CD4-positive, alpha-beta T cell treated with Interleukin-4 for 1 hour (primary cell): Measurements from ENCODE around the gene SYCP1.
"Not testable (repeated sequence)": the region's sequence is repeated elsewhere in the genome, so short reads cannot be mapped to it uniquely, and the experiment has no call there.

Source experiments
- DNase-seq, 2 donors: peaks; one replicate each; pipeline ENCODE4 v3.0.0-alpha.2; 2020 to 2022

Gene SYCP1

DNA sequence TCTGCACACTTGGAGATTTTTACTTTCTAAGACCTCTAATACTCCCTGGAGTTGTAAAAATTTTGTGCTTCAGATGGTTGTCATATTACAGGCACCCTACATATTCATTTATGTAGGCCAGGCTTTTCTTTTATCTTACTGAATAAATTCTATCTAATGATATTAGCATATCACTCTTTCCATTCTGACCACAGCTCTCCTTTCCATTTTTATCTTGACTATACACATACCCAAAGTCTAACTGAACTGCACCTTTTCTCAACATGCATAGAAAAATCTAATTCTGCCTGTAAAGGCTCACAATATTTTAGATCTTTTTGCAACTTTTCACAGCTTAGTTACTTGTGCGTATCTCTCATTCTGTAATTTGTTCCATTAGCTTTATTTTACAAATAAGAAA, 122.2 kb downstream of the SYCP1 start:
- DNase-seq, result no peak

DNA sequence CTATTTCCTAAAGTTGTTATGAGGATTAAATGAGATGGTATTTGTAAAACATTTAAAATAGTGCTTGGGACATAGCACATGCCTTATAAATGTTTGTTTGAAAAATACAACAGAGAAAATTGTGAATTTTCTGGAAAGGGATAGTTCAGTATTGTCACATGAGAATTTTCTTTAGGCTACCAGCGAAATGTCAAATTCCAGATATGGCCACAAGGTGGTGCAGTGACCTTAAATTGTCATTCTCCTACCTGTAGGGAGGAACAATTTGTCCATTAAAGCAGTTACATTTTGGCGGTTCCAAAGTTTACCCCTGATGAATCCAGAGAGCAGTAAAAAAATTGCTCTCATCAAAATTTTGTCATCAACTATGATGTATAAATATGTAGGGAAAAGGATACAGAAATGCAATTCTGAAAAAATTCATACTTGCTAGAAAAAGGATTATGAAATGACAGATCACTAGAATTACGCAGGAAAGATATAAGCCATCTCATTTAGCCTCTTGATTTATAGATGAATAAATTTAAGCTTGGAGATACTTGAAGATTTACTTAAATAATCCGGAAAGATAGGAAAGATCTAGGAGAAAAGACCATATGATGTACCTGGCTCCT, 124.7 kb downstream of the SYCP1 start:
- peak; percentile 62 to 76 for DNase-seq

DNA sequence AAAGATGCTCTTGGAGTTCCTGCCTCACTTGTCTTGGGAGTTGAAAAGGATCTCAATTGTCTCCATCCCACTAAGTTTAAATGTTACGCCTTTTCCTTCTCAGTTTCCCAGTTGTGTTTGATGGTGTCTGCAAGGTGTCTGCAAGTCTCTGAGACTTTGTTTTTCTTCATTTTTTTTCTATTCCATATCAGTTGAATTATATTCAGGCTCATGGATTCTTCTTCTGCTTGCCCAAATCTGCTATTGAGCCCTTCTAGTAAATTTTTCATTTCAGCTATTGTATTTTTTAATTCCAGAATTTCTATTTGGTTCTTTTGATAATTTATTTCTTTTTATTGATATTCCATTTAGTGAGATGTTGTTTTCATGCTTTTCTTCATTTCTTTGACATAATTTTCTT, 127.6 kb downstream of the SYCP1 start:
- DNase-seq, result no peak

GRCh38 chr1:114986286-114986685, 131.6 kb downstream of the SYCP1 start:
- no peak for DNase-seq

DNA sequence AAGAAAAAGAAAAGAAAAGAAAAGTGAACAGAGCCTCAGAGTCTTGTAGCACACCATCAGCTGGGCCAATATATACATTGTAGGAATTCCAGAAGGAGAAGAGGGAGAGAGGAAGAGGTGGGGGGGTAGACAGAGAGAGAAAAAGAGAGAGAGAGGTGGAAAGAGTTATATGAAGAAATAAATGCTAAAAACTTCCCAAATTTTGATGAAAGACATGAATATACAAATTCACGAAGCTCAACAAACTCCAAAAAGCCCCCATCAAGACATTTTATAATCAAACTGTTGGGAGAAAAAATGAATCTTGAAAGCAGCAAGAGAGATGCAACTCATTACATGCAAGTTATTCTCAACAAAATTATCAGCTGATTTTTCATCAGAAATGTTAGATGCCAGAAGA, 133.4 kb downstream of the SYCP1 start:
- no peak for DNase-seq

GRCh38 chr1:114997510-114998289, 143.0 kb downstream of the SYCP1 start:
- DNase-seq, result no peak

GRCh38 chr1:115006191-115006590, 151.5 kb downstream of the SYCP1 start:
- DNase-seq, result no peak

DNA sequence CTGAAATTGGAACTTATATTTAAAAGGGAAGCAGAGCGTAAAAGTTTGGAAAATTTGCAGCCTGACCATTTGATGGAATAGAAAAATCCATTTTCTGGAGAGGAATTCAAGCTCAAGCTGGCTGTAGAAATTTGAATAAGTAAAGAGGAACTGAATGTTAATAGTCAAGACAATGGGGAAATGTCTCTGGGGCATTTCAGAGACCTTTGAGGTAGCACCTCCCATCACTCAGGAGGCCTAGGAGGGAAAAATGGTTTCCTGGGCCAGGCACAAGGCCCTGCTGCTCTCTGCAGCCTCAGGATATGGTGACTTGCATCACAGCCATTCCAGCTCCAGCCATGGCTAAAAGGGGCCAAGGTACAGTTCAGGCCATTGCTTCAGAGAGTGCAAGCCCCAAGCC, 157.3 kb downstream of the SYCP1 start:
- DNase-seq, result no peak

DNA sequence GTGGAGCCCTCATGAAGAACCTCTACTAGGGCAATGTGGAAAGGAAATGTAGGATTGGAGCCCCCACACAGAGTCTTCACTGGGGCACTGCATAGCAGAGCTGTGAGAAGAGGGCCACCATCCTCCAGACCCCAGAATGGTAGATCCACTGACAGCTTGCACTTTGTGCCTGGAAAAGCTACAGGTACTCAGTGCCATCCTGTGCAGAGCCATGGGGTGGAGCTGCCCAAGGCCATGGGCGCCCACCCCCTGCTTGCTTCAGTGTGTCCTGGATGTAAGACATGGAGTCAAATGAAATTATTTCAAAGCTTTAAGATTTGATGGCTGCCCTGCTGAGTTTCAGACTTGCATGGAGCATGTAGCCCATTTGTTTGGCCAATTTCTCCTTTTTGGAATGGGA, 157.8 kb downstream of the SYCP1 start:
- DNase-seq, result no peak

- DNase-seq, result no peak
These were observed 159.1 kb downstream of the SYCP1 start for GRCh38 chr1:115013792-115014191.

- DNase-seq, result not testable (repeated sequence)
These were observed 164.9 kb downstream of the SYCP1 start for GRCh38 chr1:115019549-115019948.

GRCh38 chr1:115021145-115021544, 166.5 kb downstream of the SYCP1 start:
- no peak for DNase-seq

DNA sequence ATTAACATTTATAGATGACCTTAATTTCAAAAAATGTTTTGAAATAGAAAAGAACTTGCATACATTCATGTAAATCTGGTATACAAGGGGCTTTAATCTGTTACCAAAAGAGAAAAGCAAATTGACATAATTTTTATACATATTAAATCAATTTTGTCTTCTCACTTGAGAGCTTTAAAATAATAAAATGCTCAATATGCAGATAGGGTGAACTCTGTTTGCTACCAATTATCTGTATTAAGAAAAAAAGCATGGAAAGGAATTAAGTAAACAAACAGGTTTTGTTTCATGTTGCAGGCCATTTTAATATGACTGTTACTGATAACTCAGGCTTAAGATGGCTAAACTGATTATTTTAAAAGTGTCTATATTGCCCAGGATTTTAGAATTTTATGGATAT, 168.9 kb downstream of the SYCP1 start:
- no peak for DNase-seq

GRCh38 chr1:115029526-115029925, 174.9 kb downstream of the SYCP1 start, which contains the start of gene TSHB:
Gene TSHB (plus strand): TSS chr1:115029826. CDS start chr1:115033363, 3,537 bp downstream.
- DNase-seq, result no peak

GRCh38 chr1:115031595-115031994, 176.9 kb downstream of the SYCP1 start:
- no peak for DNase-seq

DNA sequence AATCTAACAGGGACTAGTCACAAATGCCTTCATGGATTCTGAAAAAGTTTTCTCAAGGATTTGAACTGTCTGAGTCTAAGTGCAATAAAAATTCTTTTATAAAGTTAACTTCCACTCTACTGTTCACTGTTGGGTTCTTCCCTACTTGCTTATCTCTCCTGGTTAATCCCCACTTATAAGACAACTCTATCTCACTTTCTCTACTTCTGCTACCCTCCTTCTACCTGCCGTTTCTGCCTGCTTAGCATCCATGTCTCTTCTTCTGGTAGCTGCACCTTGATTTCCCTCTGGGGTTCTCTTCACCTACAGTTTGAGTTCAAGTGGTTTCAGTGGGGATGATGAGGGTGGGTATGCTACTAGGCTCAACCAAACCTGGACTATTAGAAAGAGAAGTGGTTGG, 181.0 kb downstream of the SYCP1 start:
- no peak for DNase-seq

DNA sequence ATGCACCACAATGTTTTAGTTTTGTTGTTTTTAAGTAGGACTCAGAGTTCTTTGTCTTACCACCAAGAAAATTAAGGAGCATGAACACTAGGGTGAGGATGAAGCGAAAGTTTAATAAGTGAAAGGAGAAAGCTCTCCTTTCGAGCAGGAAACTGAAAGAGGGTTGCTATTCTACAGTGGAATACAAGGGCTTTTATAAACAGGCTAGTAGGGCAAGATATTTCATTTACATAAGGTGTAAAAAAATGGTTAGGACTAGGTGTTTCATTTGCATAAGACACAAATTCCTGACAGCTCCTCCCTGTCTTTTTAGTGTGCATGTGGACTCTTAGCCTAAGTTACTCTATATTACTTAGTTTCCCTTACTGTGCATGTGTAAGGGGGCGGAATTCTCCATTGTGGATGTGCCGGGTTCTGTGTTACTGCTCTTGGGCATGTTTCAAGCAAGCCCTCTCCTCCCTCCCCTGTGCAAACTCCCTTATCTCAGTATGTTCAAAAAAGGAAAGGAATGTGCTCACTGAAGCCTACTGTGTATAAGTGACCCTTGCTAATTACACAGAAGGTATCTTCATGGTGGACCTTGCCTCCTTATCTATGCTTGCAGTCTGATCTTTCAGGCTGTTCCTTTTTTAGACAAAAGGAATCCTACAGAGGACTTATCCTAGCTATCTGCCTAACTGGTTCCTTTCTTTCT, 182.3 kb downstream of the SYCP1 start:
- no peak for DNase-seq

DNA sequence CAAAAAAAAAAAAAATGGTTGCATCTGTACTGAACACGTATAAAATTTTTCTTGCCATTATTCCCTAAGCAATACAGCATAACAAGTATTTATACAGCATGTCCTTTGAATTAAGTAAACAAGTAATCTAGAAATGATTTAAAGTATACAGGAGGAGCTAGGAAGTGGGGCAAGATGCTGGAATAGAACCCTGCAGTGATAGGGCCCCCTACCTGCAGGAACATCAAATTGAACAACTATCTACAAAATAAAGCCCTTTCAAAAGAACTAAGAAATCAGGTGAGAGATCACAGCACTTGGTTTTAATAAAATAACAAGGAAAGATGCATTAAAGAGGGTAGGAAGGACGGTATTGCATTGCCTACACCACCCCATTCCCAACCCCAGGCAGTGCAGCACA, 185.8 kb downstream of the SYCP1 start:
- no peak for DNase-seq

DNA sequence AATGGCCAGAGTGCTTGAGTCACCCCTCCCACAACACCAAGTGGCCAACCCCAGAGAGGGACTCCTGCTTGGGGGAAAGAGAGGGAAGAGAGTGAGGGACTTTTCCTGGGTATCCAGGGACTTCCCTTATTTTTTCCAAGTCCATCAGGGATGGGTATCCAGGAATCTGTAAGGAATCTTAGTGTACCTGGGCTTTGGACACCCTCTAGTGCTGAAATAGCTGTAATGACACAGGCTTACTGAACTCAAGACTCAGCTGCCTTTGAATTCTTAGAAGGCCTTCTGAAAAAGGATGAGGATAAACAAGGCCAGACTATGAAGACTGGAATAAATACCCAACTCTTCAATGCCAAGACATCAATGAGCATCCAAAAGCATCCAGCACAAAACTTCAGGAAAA, 187.0 kb downstream of the SYCP1 start:
- no peak for DNase-seq
